T47D (cell line): ENCODE data around the gene PRKCH.

Experiments used
- DNase-seq, 2 experiments: peaks; one replicate each; pipeline versions ENCODE4 v3.0.0 to v3.0.0-alpha.2; 2011 to 2012; ENCODE audit warnings: low read depth in 1 of 2, low spot score in 1 of 2
- JUND ChIP-seq: IDR thresholded peaks from 2 replicates; pipeline ENCODE4 v1.6.1; 2012; ENCODE audit warnings: low read depth
- in situ Hi-C: cut with HindIII; loops from 2 replicates; pipeline ENCODE4 v1.10.0; 2016; ENCODE audit warnings: low sequenced_read_pairs, low pct_unique_long_range_greater_than_20kb

PRKCH gene

DNA sequence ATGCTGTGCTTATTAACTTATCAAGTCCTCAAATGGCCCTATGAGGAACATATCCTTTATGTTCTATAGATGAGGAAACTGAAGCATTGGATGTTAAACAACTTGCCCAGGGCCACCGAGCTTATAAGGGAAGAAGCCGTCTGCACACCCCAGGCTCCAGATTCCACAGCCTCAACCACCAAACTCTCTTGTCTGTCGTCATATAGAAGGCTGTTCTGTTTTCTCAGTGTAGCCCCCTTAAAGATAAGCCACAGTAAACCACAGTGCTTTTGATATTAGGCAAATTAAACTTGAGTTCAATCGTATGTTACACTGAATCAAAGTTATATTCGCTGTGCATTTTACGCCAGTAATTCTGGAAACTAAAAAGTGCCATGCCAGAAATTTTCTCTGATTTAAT is 116.7 kb downstream of the PRKCH start:
- no peak for TF ChIP-seq JUND
- DNase-seq: peak in 1 of 2 experiments; percentile 46
- in situ Hi-C loops: no loop called here

DNA sequence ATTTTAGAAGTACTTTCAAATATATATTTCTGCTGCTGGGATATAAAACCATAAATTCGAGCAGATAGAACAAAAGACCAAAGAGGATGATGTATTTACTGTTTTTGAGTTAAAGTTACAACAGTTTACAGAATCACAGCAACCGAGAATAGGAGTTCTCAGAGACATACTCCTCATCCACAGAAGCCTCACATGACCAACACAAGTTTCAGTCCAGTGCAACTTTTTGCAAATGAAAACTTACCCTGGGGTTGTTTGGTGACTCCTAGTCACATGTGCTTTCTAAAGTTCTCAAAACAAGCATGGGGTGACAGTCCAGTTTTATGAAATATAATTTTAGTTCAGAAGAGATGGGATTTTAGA is 117.1 kb downstream of the PRKCH start:
- in situ Hi-C loops: no loop called here
- peak; percentile 62 to 94 for DNase-seq
- no peak for TF ChIP-seq JUND

DNA sequence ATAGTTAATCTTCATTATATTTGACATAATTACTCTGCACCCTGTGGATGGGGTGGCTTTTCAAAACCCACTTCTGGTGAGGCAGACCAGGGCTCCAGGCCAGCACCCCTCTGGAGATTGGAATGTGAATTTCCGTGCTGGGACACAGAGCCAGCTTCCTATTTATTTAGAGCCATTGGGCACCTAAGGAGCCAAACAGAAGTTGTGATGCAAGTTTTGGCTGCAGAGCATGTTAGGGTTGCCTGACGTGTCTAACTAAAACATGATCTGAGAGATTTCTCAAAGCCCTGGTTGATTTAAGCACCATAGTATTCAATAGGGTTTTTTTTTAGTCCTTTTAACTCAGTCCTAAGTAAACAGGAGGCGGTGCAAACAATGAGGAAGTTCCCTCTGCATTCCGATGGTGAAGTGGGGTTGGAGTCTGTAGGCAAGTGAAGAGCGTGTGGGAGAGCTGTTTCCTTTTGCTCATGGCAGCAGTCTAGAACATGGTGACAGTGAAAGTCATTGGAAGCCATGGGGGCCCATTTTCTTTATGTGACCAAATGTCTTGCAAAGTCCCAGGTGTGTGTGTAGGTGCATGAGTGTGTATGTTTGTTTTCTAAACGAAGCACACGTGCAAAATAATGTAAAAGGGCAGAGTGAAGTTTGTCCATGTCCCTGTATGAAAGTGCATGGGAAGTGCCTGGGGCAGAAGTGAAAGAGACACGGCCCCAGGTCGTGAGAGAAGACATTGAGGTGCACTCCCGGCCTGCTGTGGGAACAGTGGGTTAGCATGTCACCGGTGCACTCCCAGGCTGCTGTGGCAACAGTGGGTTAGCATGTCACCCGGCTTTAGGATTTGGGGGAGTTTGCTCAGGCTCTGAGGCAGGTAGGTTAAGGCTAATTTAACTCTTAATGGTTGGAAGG is 117.7 kb downstream of the PRKCH start:
- peak; percentile 94 for TF ChIP-seq JUND
- DNase-seq: peak; percentile 76 to 99
- in situ Hi-C loops: no loop called here

GRCh38 chr14:61439779-61440418 is 118.5 kb downstream of the PRKCH start:
- no peak for DNase-seq
- TF ChIP-seq JUND: no peak
- in situ Hi-C loops: no loop called here

DNA sequence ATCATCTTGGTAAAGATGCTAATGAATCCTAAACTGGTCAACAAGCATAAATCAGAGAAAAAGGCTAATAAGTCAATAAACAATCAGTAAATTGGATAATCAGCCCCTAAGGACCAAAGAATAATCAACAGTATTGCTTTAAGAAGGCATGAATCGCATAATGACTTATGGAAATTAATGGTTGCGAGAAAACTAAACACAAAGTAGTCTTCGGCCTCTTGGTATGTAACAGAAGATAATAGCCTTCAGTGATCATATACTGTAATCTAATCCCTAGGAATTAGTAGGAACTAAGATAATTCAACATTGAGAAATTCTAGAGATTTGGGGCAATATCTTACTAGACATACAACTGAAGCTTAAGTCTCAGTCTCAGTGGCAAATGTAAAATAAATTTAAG is 122.1 kb downstream of the PRKCH start:
- in situ Hi-C loops: no loop called here
- TF ChIP-seq JUND: no peak
- no peak for DNase-seq

DNA sequence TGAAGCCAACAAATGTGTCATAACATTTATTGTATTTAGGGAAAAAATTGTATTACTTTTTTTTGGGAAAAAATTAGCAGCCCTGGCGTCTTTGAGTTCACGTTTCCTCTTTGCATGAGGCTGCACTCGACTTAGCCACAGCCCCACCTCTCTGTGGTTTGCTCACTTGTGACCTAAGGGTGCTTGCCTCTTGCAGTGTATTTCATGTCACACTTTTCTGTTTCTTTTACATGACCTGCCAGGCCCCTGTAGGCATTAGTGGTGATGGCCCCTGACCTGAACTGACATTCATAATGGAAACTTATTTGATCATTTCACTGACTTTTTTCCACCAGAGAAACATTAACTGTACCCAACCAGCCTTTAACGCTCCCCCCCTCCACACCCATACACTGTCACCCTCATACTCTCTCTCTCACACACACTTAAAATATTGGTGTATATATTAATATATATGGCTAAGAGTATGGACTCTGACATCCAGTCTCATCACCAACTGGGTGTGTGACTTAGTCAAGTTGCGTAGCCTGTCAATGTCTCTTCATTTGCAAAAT is 122.9 kb downstream of the PRKCH start:
- in situ Hi-C loops: no loop called here
- DNase-seq: no peak
- TF ChIP-seq JUND: no peak

DNA sequence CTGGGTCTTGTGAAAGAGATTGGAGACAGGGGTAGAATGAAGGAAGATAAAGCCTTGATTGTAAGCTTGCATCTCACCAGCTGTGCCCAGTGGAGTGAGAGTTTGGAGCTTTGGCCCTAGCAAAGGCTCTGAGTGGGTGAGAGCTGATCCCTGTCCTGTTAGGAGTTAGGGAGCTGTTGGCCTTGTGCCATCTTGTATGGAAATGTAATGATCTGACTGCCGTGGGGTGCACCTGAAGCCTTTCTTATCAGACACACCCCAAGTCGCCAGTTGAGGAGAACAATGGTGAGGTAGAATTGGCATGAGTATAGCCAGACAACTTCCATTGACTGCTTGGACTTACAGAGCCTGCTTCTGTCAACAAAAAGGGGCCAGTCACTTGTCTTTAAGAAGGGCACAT is 130.1 kb downstream of the PRKCH start:
- in situ Hi-C loops: no loop called here
- no peak for DNase-seq
- no peak for TF ChIP-seq JUND

GRCh38 chr14:61451891-61452400 is 130.6 kb downstream of the PRKCH start:
- in situ Hi-C loops: no loop called here
- TF ChIP-seq JUND: no peak
- DNase-seq: no peak

- TF ChIP-seq JUND: no peak
- in situ Hi-C loops: no loop called here
- no peak for DNase-seq
These were observed 131.1 kb downstream of the PRKCH start for GRCh38 chr14:61452452-61452851.

DNA sequence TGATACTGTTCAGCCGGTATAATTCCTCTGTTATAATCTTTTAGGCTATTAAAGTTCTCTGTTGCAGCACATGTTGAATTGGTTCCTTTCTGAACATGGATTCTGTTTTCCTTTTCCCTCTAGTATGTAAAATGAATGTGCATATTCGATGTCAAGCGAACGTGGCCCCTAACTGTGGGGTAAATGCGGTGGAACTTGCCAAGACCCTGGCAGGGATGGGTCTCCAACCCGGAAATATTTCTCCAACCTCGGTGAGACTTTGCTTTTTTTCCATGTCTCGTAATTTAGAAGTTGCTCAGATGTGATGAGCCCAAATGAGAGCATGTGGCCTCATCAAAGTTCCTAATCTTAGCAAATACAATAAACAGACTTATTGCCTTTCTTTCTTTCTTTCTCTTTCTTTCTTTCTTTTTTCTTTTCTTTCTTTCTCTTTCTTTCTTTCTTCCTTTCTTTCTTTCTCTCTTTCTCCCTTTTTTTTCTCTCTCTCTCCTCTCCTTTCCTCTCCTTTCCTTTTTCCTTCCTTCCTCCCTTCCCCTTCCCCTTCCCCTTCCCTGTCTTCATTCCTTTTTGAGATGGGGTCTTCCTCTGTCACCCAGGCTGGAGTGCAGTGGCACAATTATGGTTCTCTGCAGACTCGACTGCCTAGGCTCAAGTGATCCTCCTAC is 131.9 kb downstream of the PRKCH start:
- DNase-seq: no peak
- in situ Hi-C loops: no loop called here
- no peak for TF ChIP-seq JUND

- no peak for TF ChIP-seq JUND
- in situ Hi-C loops: no loop called here
- DNase-seq: no peak
These were observed 133.2 kb downstream of the PRKCH start for GRCh38 chr14:61454545-61454944.

DNA sequence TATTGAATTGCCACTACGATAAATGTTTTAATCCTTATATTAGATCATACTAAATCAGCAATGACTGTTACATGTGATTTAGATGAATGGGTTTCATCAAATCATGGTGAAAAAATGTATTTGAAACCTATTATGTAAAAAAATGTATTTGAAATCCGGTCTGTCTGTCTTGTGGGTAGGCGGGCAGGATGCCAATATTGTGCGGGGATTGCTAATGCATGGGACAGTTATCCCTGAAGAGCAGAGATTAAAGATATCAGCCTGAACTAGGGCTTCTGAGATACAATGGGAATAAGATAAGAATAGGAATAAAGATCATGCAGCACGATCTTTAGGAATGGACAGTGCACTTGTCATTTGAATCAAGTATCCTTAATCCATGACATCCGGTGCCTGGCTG is 134.0 kb downstream of the PRKCH start:
- TF ChIP-seq JUND: no peak
- DNase-seq: no peak
- in situ Hi-C loops: no loop called here
